K562 (cell line): ENCODE results near the gene NR3C1. TPM values are rescaled to one million over a fixed set of nuclear protein-coding genes. Genes with fewer than 3 reads are reported as not detected.

Experiments
- CHD1 ChIP-seq: fragments of 200-600 bp; sonication (generic); IDR thresholded peaks from one replicate; pipeline ENCODE4 v1.6.1; 2012; ENCODE audit warnings: mild to moderate bottlenecking, moderate library complexity, low read length, inconsistent platforms
- EHMT2 ChIP-seq: fragments of 450-650 bp; IDR thresholded peaks from 2 replicates; pipeline ENCODE4 v1.6.1; 2018; ENCODE audit warnings: antibody characterized with exemption
- ESRRB ChIP-seq: fragments of 250-450 bp; sonication (Bioruptor Pico); IDR thresholded peaks from 2 replicates; pipeline ENCODE4 v1.5.0; 2020; ENCODE audit warnings: mild to moderate bottlenecking, moderate library complexity, borderline replicate concordance
- ETV1 ChIP-seq: fragments of 450-650 bp; conservative IDR thresholded peaks from 2 replicates; pipeline ENCODE4 v1.6.1; 2016; ENCODE audit warnings: missing genetic modification characterization, control low read depth, low read depth, missing compliant biosample characterization
- HMGXB4 ChIP-seq: sonication (generic); formaldehyde crosslinking; IDR thresholded peaks from 2 replicates; pipeline ENCODE4 v1.8.1; 2023; ENCODE audit warnings: mild to moderate bottlenecking, missing genetic modification reagents
- LARP7 ChIP-seq: fragments of 450-650 bp; IDR thresholded peaks from 2 replicates; pipeline ENCODE4 v1.6.1; 2016
- MTA2 ChIP-seq: fragments of 450-650 bp; IDR thresholded peaks from 2 replicates; pipeline ENCODE4 v1.6.1; 2016; ENCODE audit warnings: low read depth
- NUFIP1 ChIP-seq: fragments of 450-650 bp; IDR thresholded peaks from 2 replicates; pipeline ENCODE4 v1.6.1; 2018; ENCODE audit not compliant: partially characterized antibody
- SMC3 ChIP-seq: conservative IDR thresholded peaks from 2 replicates; pipeline ENCODE4 v1.6.1; 2011; ENCODE audit warnings: low read depth, low read length, improper control_type of control experiment; ENCODE audit not compliant: insufficient read depth
- SRSF1 ChIP-seq: fragments of 200-400 bp; formaldehyde crosslinking; IDR thresholded peaks from 2 replicates; pipeline ENCODE4 v1.6.1; 2017; ENCODE audit warnings: mild to moderate bottlenecking, low read depth, low read length, moderate library complexity
- TBP ChIP-seq: optimal IDR thresholded peaks from 2 replicates; pipeline ENCODE3; 2011; ENCODE audit warnings: low read depth, low read length, improper control_type of control experiment
- TCF15 ChIP-seq: fragments of 250-450 bp; sonication (Bioruptor Pico); IDR thresholded peaks from 2 replicates; pipeline ENCODE4 v1.8.0; 2022; ENCODE audit warnings: moderate library complexity, mild to moderate bottlenecking, inconsistent platforms
- ZBED1 ChIP-seq: IDR thresholded peaks from 2 replicates; pipeline ENCODE4 v1.6.1; 2014
- ZNF407 ChIP-seq: fragments of 450-650 bp; IDR thresholded peaks from 2 replicates; pipeline ENCODE4 v1.6.1; 2016; ENCODE audit warnings: low read depth
- ZNF41 ChIP-seq: fragments of 250-450 bp; sonication (Bioruptor Pico); conservative IDR thresholded peaks from 2 replicates; pipeline ENCODE4 v1.4.0; 2020; ENCODE audit warnings: mild to moderate bottlenecking
- ZNF507 ChIP-seq: conservative IDR thresholded peaks from 2 replicates; pipeline ENCODE4 v1.6.1; 2017; ENCODE audit warnings: missing genetic modification characterization, missing compliant biosample characterization
- ZNF512 ChIP-seq: IDR thresholded peaks from 2 replicates; pipeline ENCODE4 v1.6.1; 2016; ENCODE audit warnings: missing genetic modification characterization, missing compliant biosample characterization
- ZNF77 ChIP-seq: fragments of 250-450 bp; sonication (Bioruptor Pico); IDR thresholded peaks from 2 replicates; pipeline ENCODE4 v1.5.0; 2020
- polyA plus RNA-seq, 8 experiments: library from polyadenylated mRNA; depleted of rRNA in 4 of 8; stranded (reverse) in 5 of 8; unstranded in 3 of 8; fragments of >200 nt; fragmentation: Nextera tagmentation in 2 of 8; fragmentation: Illumina TruSeq in 1 of 8; extraction: Ambion mirVana in 2 of 8; extraction: Trizol in 1 of 8; gene quantifications; 2 replicates each; pipeline versions ENCODE4 v1.2.1 to v1.2.3, GENCODE V29; 2011 to 2014; ENCODE audit warnings: inconsistent platforms in 1 of 8, missing spikeins in 1 of 8
- total RNA-seq, 7 experiments: library from RNA; depleted of rRNA in 6 of 7; stranded (reverse); fragments of >200 nt in 6 of 7; fragmentation: Illumina TruSeq in 2 of 7; extraction: Trizol in 2 of 7; gene quantifications; 2 replicates each; pipeline versions ENCODE4 v1.2.1 to v1.2.3, GENCODE V29; 2011 to 2021; ENCODE audit warnings: low replicate concordance in 1 of 7

The NR3C1 gene
- total and polyA plus RNA-seq, 9 of the 15 experiments (the other 6 are each of a cell fraction or from before 2014, with no cell fraction given): 8.2 to 36.0 (median 15.0) TPM

GRCh38 chr5:143248822-143249579 lies 154.5 kb downstream of the NR3C1 start (continued):
- TF ChIP-seq HMGXB4 (CRISPR knock-in tag): no peak
- TF ChIP-seq ZNF512: no peak
- TF ChIP-seq SRSF1: no peak
- no peak for TF ChIP-seq SMC3
- TF ChIP-seq ZNF41 (CRISPR knock-in tag): no peak
- TF ChIP-seq CHD1: no peak
- no peak for TF ChIP-seq ZBED1
- no peak for TF ChIP-seq NUFIP1
- TF ChIP-seq ZNF407: no peak
- TF ChIP-seq TCF15: no peak
- peak; percentile 69; the same call in 1 of the 2 replicates for TF ChIP-seq EHMT2
- TF ChIP-seq MTA2: peak; percentile 43; the same call in 1 of the 2 replicates
- peak; percentile 34 for TF ChIP-seq TBP
- TF ChIP-seq ESRRB (CRISPR knock-in tag): no peak
- no peak for TF ChIP-seq ETV1 (tag)
- TF ChIP-seq LARP7: no peak
- no peak for TF ChIP-seq ZNF77 (CRISPR knock-in tag)
- TF ChIP-seq ZNF507 (tag): no peak
